Hepatocyte (in vitro differentiated cells): ENCODE measurements around the gene ETFB. TPM values are rescaled to one million over a fixed set of nuclear protein-coding genes. Genes with fewer than 3 reads are reported as not detected.

Experiments used
- DNase-seq: peaks from one replicate; pipeline ENCODE4 v3.0.0-alpha.2; 2016; ENCODE audit warnings: low spot score
- H2AFZ ChIP-seq: fragments of 200-600 bp; sonication (generic); 2 replicates; pipeline ENCODE4 v1.6.0; 2016; ENCODE audit warnings: antibody characterized with exemption, mild to moderate bottlenecking
- H3K27ac ChIP-seq: fragments of 200-600 bp; sonication (generic); 2 replicates; pipeline ENCODE4 v1.5.1; 2016; ENCODE audit warnings: mild to moderate bottlenecking
- H3K27me3 ChIP-seq: fragments of 200-600 bp; sonication (generic); 2 replicates; pipeline ENCODE4 v1.6.1; 2016
- H3K36me3 ChIP-seq: fragments of 200-600 bp; sonication (generic); replicated peaks from 2 replicates; pipeline ENCODE4 v1.5.1; 2016; ENCODE audit warnings: low read depth; ENCODE audit not compliant: insufficient read depth
- H3K4me1 ChIP-seq: fragments of 200-600 bp; sonication (generic); 2 replicates; pipeline ENCODE4 v1.5.1; 2016; ENCODE audit warnings: mild to moderate bottlenecking, moderate library complexity; ENCODE audit not compliant: insufficient read depth
- H3K4me2 ChIP-seq: fragments of 200-600 bp; sonication (generic); 2 replicates; pipeline ENCODE4 v1.6.0; 2016
- H3K4me3 ChIP-seq: fragments of 200-600 bp; sonication (generic); 2 replicates; pipeline ENCODE4 v1.5.1; 2016; ENCODE audit warnings: mild to moderate bottlenecking
- H3K79me2 ChIP-seq: fragments of 200-600 bp; sonication (generic); 2 replicates; pipeline ENCODE4 v1.6.0; 2017; ENCODE audit warnings: mild to moderate bottlenecking
- H3K9me2 ChIP-seq: fragments of 200-600 bp; sonication (generic); replicated peaks from 2 replicates; pipeline ENCODE4 v1.6.0; 2017; ENCODE audit warnings: mild to moderate bottlenecking; ENCODE audit not compliant: insufficient read depth
- H3K9me3 ChIP-seq: fragments of 200-600 bp; sonication (generic); 2 replicates; pipeline ENCODE4 v1.5.1; 2016; ENCODE audit warnings: low read depth, mild to moderate bottlenecking
- H4K20me1 ChIP-seq: fragments of 200-600 bp; sonication (generic); 2 replicates; pipeline ENCODE4 v1.6.0; 2016; ENCODE audit warnings: mild to moderate bottlenecking; ENCODE audit not compliant: insufficient read depth, poor library complexity, severe bottlenecking
- CTCF ChIP-seq: fragments of 200-600 bp; sonication (generic); IDR thresholded peaks from 2 replicates; pipeline ENCODE4 v1.5.1; 2016; ENCODE audit warnings: antibody characterized with exemption, mild to moderate bottlenecking; ENCODE audit not compliant: poor library complexity
- EZH2 ChIP-seq: fragments of 200-600 bp; sonication (generic); IDR thresholded peaks from 2 replicates; pipeline ENCODE4 v1.6.1; 2016; ENCODE audit warnings: antibody characterized with exemption, mild to moderate bottlenecking, borderline replicate concordance
- EZH2phosphoT487 ChIP-seq: fragments of 200-600 bp; sonication (generic); IDR thresholded peaks from one replicate; pipeline ENCODE4 v1.6.1; 2018; ENCODE audit warnings: antibody characterized with exemption, mild to moderate bottlenecking, low read depth, moderate library complexity; ENCODE audit not compliant: unreplicated experiment, severe bottlenecking
- WGBS: methylation state at CpG from one replicate; pipeline ENCODE4 v1.1.6; 2016; ENCODE audit warnings: low lambda C conversion rate; ENCODE audit errors: missing lambda C conversion rate; 5-methylcytosine and 5-hydroxymethylcytosine counted together
- polyA plus RNA-seq: library from polyadenylated mRNA; unstranded; fragments of >200 nt; fragmentation: Nextera tagmentation; extraction: Ambion mirVana; gene quantifications from 2 replicates; pipeline ENCODE4 v1.2.1, GENCODE V29; 2016
- total RNA-seq: library from RNA; depleted of rRNA; stranded (reverse); fragments of >200 nt; gene quantifications from 2 replicates; pipeline ENCODE4 v1.2.3, GENCODE V29; 2014

Gene ETFB
- total and polyA plus RNA-seq, 2 experiments from 2014 or later, result 190 to 237 TPM

GRCh38 chr19:51372021-51372648 lies 5.9 kb upstream of the ETFB start:
- 88% methylated on average over 18 of the region's 18 CpGs for WGBS
- H3K27ac ChIP-seq, result no peak overlapping the region
- no peak overlapping the region for H3K4me3 ChIP-seq
- no peaks in the 10 kb centered on the region for H3K79me2 ChIP-seq
- no peaks in the 10 kb centered on the region for H3K36me3 ChIP-seq
- TF ChIP-seq CTCF (no peak), EZH2phosphoT487 (no peak), EZH2 (no peak)
- H3K9me2 ChIP-seq, result no peaks in the 10 kb centered on the region
- no peak for DNase-seq
- H3K4me1 ChIP-seq, result peaks cover 7% of the 10 kb centered on the region
- H2AFZ ChIP-seq, result no peak overlapping the region
- no peaks in the 10 kb centered on the region for H3K27me3 ChIP-seq
- H3K4me2 ChIP-seq, result no peak overlapping the region
- no peaks in the 10 kb centered on the region for H4K20me1 ChIP-seq
- no peaks in the 10 kb centered on the region for H3K9me3 ChIP-seq

- no peak for DNase-seq
- no peak overlapping the region for H3K4me2 ChIP-seq
- WGBS, result 90% methylated on average over 8 of the region's 8 CpGs
- no peak overlapping the region for H3K4me3 ChIP-seq
- no peaks in the 10 kb centered on the region for H3K36me3 ChIP-seq
- no peak overlapping the region for H3K27ac ChIP-seq
- no peak overlapping the region for H2AFZ ChIP-seq
- H3K27me3 ChIP-seq, result no peaks in the 10 kb centered on the region
- H3K79me2 ChIP-seq, result no peaks in the 10 kb centered on the region
- no peaks in the 10 kb centered on the region for H3K9me2 ChIP-seq
- no peaks in the 10 kb centered on the region for H3K9me3 ChIP-seq
- TF ChIP-seq EZH2phosphoT487 (no peak), CTCF (no peak), EZH2 (no peak)
- no peaks in the 10 kb centered on the region for H4K20me1 ChIP-seq
- peaks cover 7% of the 10 kb centered on the region for H3K4me1 ChIP-seq
Measured at GRCh38 chr19:51371186-51371690, 5.0 kb upstream of the ETFB start.

GRCh38 chr19:51370230-51370629 lies 4.0 kb upstream of the ETFB start:
- no peak for DNase-seq
- Histone ChIP-seq H3K9me2 (no peaks in the 10 kb centered on the region), H3K4me2 (no peak overlapping the region), H3K36me3 (no peaks in the 10 kb centered on the region), H4K20me1 (no peaks in the 10 kb centered on the region), H3K9me3 (no peaks in the 10 kb centered on the region), H2AFZ (no peak overlapping the region), H3K4me1 (peaks cover 8% of the 10 kb centered on the region), H3K27me3 (no peaks in the 10 kb centered on the region), H3K79me2 (peaks cover 5% of the 10 kb centered on the region), H3K27ac (no peak overlapping the region), H3K4me3 (no peak overlapping the region)
- no peak for TF ChIP-seq EZH2
- no peak for TF ChIP-seq CTCF
- TF ChIP-seq EZH2phosphoT487, result no peak
- 86% methylated on average over 4 of the region's 4 CpGs for WGBS
